ENCODE measurements around the gene FCSK.

FCSK gene

DNA sequence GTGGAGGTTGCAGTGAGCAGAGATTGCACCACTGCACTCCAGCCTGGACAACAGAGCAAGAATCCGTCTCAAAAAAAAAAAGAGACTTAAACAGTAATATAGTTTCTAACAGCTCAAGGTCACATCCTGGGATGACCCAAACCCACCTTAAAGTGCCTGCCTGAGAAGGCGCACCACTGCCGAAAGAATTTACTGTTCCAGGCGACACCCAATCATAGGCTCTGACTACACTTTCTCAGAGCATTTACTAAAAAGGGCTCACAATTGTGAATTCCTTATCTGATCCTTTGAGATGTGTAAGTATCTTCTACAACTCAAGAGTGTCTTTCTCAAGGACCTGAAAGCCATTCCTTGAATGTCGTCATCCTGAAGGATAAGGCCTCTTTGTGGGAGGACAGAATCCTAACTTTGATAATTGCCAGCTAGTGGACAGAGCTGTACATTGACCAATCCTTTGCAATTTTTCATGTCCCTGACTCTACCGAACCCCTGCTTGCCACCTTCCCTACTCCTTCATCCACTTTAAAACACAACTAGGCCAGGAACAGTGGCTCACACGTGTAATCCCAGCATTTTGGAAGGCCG is 12.9 kb upstream of the FCSK start (continued):
- no peak for TF ChIP-seq OVOL3 (tag by site-specific recombination; IDR thresholded peaks at IDR 0.05)

GRCh38 chr16:70442344-70442743 is 12.1 kb upstream of the FCSK start:
- ChIA-PET POLR2A (interaction anchor here (0.7 to 6.0 kb wide), 3 partner anchors 10 to 61 kb away, joined by 3 to 31 read pairs (median 20); partner anchors contain the start of gene FCSK), CTCF (interaction anchor here (0.5 to 0.6 kb wide), 2 partner anchors 38 to 74 kb away, joined by 4 to 5 read pairs; no protein-coding TSS in a partner anchor)
- TF ChIP-seq ZSCAN4 (tag by site-specific recombination; IDR thresholded peaks at IDR 0.05), result no peak
- TF ChIP-seq ZNF561 (tag by site-specific recombination; IDR thresholded peaks at IDR 0.05; ENCODE audit: borderline replicate concordance), result no peak
- no peak for TF ChIP-seq ZFP41 (tag by site-specific recombination; IDR thresholded peaks at IDR 0.05; ENCODE audit: borderline replicate concordance)
- TF ChIP-seq YY2 (tag by site-specific recombination; IDR thresholded peaks at IDR 0.05), result no peak
- TF ChIP-seq ZNF645 (tag by site-specific recombination; IDR thresholded peaks at IDR 0.05), result no peak
- no peak for TF ChIP-seq ZNF571 (tag by site-specific recombination; IDR thresholded peaks at IDR 0.05)
- TF ChIP-seq ZNF239 (tag by site-specific recombination; IDR thresholded peaks at IDR 0.05), result no peak
- TF ChIP-seq ZNF121 (tag by site-specific recombination; IDR thresholded peaks at IDR 0.05), result peak; percentile 57
- H3K4me3 ChIP-seq (ENCODE audit: low read depth, low read length), result no peak overlapping the region
- H3K36me3 ChIP-seq (ENCODE audit: control insufficient read depth in 2 of 2, insufficient read depth in 1 of 2, low read length in 2 of 2), result no peaks in the 10 kb centered on the region
- no peaks in the 10 kb centered on the region for H3K9me3 ChIP-seq (ENCODE audit: control insufficient read depth, insufficient read depth, low read depth, low read length)
- H3K27ac ChIP-seq (ENCODE audit: extremely low read depth, low read depth, low read length), result no peak overlapping the region
- no peaks in the 10 kb centered on the region; the same call in 1 of the 2 replicates for H3K4me1 ChIP-seq (ENCODE audit: control insufficient read depth, insufficient read depth, low read length)

DNA sequence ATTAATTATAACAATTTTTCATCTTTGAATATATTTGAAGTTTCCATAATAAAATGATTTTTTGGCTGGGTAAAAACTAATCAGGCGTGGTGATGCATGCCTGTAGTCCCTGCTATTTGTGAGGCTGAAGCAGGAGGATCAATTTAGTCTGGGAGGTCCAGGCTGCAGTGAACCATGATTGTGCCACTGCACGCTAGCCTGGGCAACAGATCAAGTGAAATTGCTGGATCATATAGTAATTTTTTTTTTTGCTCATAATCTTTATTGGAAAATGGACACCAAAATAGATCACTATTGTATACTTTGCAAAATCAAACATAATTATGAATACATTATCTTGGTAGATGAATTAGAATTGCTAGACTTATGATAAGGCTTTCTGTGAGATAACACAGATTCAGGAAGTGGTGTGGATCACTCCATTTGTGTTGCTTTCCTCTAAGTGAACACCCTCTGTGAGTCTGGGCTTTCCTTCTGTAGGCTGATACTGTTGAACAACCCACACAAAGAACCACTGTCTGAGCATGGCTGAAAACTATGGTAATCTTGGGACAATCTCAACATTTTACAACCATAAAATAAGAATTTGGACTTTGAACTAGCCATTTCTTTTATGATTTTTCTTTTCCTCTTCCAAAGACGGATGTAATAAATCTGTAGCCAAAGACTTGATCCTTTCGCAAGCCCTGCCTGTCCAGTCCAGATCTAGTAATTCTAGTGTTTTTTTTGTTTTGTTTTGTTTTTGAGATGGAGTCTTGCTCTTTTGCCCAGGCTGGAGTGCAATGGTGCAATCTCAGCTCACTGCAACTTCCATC is 9.9 kb upstream of the FCSK start:
- H3K4me1 ChIP-seq (ENCODE audit: control insufficient read depth, insufficient read depth, low read length), result no peaks in the 10 kb centered on the region; the same call in 1 of the 2 replicates
- H3K27ac ChIP-seq (ENCODE audit: extremely low read depth, low read depth, low read length), result no peak overlapping the region
- no peak for TF ChIP-seq YY1 (tag by site-specific recombination; IDR thresholded peaks at IDR 0.05)
- TF ChIP-seq, protein P1, sequence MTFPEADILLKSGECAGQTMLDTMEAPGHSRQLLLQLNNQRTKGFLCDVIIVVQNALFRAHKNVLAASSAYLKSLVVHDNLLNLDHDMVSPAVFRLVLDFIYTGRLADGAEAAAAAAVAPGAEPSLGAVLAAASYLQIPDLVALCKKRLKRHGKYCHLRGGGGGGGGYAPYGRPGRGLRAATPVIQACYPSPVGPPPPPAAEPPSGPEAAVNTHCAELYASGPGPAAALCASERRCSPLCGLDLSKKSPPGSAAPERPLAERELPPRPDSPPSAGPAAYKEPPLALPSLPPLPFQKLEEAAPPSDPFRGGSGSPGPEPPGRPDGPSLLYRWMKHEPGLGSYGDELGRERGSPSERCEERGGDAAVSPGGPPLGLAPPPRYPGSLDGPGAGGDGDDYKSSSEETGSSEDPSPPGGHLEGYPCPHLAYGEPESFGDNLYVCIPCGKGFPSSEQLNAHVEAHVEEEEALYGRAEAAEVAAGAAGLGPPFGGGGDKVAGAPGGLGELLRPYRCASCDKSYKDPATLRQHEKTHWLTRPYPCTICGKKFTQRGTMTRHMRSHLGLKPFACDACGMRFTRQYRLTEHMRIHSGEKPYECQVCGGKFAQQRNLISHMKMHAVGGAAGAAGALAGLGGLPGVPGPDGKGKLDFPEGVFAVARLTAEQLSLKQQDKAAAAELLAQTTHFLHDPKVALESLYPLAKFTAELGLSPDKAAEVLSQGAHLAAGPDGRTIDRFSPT (tag by site-specific recombination; IDR thresholded peaks at IDR 0.05), result no peak
- no peak for TF ChIP-seq MZF1 (tag by site-specific recombination; IDR thresholded peaks at IDR 0.05; ENCODE audit: borderline replicate concordance)
- TF ChIP-seq, protein P2, sequence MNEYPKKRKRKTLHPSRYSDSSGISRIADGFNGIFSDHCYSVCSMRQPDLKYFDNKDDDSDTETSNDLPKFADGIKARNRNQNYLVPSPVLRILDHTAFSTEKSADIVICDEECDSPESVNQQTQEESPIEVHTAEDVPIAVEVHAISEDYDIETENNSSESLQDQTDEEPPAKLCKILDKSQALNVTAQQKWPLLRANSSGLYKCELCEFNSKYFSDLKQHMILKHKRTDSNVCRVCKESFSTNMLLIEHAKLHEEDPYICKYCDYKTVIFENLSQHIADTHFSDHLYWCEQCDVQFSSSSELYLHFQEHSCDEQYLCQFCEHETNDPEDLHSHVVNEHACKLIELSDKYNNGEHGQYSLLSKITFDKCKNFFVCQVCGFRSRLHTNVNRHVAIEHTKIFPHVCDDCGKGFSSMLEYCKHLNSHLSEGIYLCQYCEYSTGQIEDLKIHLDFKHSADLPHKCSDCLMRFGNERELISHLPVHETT (tag by site-specific recombination; IDR thresholded peaks at IDR 0.05), result no peak
- TF ChIP-seq ZNF558 (tag by site-specific recombination; IDR thresholded peaks at IDR 0.05), result no peak
- TF ChIP-seq ZNF549 (tag by site-specific recombination; IDR thresholded peaks at IDR 0.05), result no peak
- no peak for TF ChIP-seq SP3 (tag by site-specific recombination; IDR thresholded peaks at IDR 0.05)
- POLR2A ChIA-PET, result no interaction called here
- H3K36me3 ChIP-seq (ENCODE audit: control insufficient read depth in 2 of 2, insufficient read depth in 1 of 2, low read length in 2 of 2), result no peaks in the 10 kb centered on the region
- H3K4me3 ChIP-seq (ENCODE audit: low read depth, low read length), result no peak overlapping the region
- H3K9me3 ChIP-seq (ENCODE audit: control insufficient read depth, insufficient read depth, low read depth, low read length), result no peaks in the 10 kb centered on the region
- CTCF ChIA-PET, result no interaction called here

Measured in HEK293 (cell line).